GM12801 (cell line): ENCODE results near the gene GOLGA2.

Experiments used
- CTCF ChIP-seq: IDR thresholded peaks from one replicate; pipeline ENCODE4 v1.5.1; 2011; ENCODE audit warnings: control low read depth; ENCODE audit not compliant: insufficient read length; ENCODE audit errors: extremely low read depth

The GOLGA2 gene

GRCh38 chr9:128274245-128274644 is 1.6 kb downstream of the GOLGA2 start:
- no peak for TF ChIP-seq CTCF

DNA sequence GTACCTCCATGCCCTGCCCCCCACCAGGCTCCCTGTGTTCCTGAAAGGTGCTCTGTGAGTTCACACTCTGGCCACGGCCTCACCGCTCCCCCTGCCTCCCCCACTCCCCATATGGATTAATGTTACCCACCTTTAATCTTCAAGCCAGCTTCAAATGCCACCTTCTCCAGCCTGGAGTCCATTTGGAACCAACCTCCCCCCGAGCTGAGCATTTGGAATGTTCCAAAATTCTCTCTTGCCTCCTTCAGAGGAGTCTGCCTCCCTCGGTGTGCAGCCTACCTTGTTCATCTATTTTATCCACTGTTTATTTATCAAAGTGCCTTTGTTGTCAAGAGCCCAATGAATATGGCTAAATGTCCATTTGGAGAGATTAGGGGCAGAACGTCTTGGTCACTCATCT is 4.3 kb downstream of the GOLGA2 start:
- no peak for TF ChIP-seq CTCF

GRCh38 chr9:128271112-128271511 is 4.7 kb downstream of the GOLGA2 start:
- TF ChIP-seq CTCF = no peak

DNA sequence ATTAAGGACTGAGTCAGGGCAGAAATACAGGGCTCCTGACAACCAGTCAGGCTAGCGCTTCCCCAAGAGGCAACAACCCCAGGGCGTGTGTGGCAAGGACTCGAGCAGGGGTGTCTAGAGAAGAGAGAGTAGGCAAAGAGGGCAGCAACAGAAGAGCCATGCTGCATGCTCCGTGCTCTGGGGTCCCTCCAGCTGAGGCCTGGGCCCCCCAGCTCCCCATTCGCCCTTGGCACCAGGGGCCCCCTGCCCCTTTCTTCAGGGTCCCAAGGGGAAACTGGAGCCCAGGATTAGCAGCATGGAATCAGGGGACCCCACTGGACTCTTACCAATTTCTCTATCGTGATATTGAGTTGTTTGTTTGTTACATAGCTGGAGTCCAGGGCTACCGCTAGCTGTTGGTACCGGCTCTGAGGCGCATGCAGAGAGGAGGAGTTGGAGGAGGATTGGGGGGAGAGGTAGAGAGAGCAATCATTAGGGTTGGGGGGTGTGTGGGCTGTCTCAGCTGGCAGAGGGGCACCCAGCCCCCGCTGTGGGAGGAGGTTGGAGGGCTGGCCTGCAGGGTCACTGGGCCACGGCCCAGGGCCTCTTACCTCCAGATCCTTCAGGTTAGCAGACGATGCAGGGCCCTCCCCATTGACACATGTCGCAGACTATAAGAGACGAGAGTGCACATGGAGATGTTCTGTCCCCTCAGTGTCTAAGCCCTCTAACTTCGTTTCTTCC is 8.8 kb downstream of the GOLGA2 start:
- no peak for TF ChIP-seq CTCF

DNA sequence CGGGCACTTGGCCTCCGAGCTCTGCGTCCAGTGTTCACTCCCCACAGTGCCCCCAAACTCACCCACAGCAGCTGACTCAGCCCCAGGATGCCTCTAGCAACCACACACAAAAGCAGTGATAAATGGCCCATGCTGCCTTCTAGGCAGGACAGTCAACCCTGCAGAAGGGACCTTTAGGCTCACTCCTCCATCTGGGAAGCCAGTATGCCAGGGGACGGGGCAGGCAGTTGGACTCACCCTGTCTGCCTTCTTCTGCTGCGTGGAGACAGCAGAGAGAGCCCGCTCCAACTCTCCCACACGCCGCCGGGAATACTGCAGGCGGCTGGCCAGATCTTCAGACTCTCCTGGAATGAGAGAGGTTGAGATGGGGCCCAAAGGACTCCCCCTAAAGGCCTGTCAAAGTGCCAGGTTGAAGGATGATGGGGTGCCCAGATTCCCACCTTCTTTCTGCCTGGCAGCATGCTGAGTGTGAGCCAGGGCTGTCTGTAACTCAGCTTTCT is 10.4 kb downstream of the GOLGA2 start:
- no peak for TF ChIP-seq CTCF

- TF ChIP-seq CTCF = no peak
Observed at GRCh38 chr9:128262687-128263086, 13.1 kb downstream of the GOLGA2 start.

- no peak for TF ChIP-seq CTCF
Observed at GRCh38 chr9:128260340-128260739, 15.5 kb downstream of the GOLGA2 start.
